ENCODE results near the gene ZNF827.

DNA sequence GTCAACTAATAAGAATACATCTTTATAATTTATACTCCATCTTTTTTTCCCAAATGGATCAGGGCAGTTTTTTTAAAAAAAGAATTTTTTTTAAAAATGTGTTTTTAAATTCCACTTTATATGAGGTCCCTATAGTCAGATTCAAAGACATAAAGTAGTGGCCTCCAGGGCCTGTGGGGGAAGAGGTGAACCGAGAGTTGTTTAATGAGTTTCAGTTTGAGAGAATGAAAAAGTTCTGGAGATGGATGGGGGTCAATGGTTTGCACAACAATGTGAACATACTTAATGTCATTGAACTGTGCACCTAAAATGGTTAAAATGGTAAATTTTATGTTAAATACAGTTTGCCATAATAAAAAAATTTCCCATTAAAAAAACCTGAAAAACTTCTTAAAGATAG, 53.8 kb downstream of the ZNF827 start:
- TF ChIP-seq CTCF (conservative IDR thresholded peaks at IDR 0.05; ENCODE audit: low read depth in 2 of 2) (no peak), EZH2 (IDR thresholded peaks at IDR 0.05; ENCODE audit: low read depth, unreplicated experiment) (no peak), EZH2phosphoT487 (IDR thresholded peaks at IDR 0.05; ENCODE audit: unreplicated experiment) (no peak)

All from GM23338 (cell line).